Renal cortex interstitium (tissue), 15 donors: ENCODE results near the gene GRM8. TPM values are rescaled to one million over a fixed set of nuclear protein-coding genes. Genes with fewer than 3 reads are reported as not detected.

ENCODE experiments used
- DNase-seq, 11 donors: peaks; one replicate each; pipeline ENCODE4 v3.0.0-alpha.2; 2013; ENCODE audit warnings: low read depth in 9 of 11, low spot score in 4 of 11; ENCODE audit errors: extremely low read depth in 1 of 11
- long read RNA-seq, 16 experiments: transcript quantifications; one replicate each; lab custom pipeline, GENCODE V29; 2026
- polyA plus RNA-seq, 3 donors: library from polyadenylated mRNA; unstranded; fragments of 120-200 nt; gene quantifications; one replicate each; pipeline ENCODE4 v1.2.1, GENCODE V29; 2013; ENCODE audit not compliant: insufficient read length in 3 of 3

The GRM8 gene
- 1 to 10 TPM; 8.1 to 9.4 (median 8.7) TPM for polyA plus RNA-seq
- long read RNA-seq, donor 1 = 0 reads
- long read RNA-seq, donor 2 = 0 reads
- long read RNA-seq, donor 3, partial matches to known transcripts = 0 of 1 reads
- long read RNA-seq, donor 3, other reads (novel, unspliced or antisense) = 0 of 1 reads
- long read RNA-seq, donor 4 = 0 reads
- long read RNA-seq, donor 5 = 0 reads
- long read RNA-seq, donor 6, partial matches to known transcripts = 0 of 1 reads
- long read RNA-seq, donor 6, other reads (novel, unspliced or antisense) = 0 of 1 reads
- long read RNA-seq, donor 7, partial matches to known transcripts = 0 of 1 reads
- long read RNA-seq, donor 7, other reads (novel, unspliced or antisense) = 0 of 1 reads
- long read RNA-seq, donor 8 = 0 reads
- long read RNA-seq, donor 9 = 0 reads
- long read RNA-seq, donor 10 = 0 reads
- long read RNA-seq, donor 11 = 0 reads
- long read RNA-seq, donor 12 = 0 reads
- long read RNA-seq, donor 13 = 0 reads
- long read RNA-seq, donor 14 = 0 reads
- long read RNA-seq, donor 15 = 0 reads
- long read RNA-seq, donor 16, partial matches to known transcripts = 0 of 1 reads
- long read RNA-seq, donor 16, other reads (novel, unspliced or antisense) = 0 of 1 reads

DNA sequence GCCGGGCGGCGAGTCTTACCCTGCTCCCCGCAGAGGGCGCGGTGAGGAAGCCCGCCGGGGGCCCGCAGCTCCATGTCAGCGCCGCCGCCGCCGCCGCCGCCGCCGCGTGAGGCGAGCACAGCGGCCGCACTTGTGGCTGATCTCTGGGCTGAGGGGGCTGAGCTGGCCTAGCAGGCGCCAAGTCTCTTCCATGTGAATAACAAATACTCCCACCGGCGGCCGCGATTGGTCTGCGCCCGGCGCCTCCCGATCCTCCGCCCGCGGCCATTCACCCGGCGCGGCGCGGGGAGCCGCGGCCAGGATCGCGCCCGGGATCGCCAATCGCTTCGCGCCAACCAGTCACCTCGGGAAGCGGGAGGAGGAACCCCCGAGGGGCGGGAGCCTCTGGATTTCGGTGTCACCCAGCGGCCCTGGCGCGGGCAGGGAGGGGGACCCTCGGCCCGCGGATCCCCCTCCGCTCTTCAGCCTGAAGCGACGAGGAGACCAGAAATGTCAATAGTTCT lies at the start of gene GRM8:
TSS of gene GRM8 (minus strand) at position 164 of the 503 bp plus-strand sequence.
- DNase-seq = peak in 3 of 11 donors; percentile 50 to 51 (median 50)

DNA sequence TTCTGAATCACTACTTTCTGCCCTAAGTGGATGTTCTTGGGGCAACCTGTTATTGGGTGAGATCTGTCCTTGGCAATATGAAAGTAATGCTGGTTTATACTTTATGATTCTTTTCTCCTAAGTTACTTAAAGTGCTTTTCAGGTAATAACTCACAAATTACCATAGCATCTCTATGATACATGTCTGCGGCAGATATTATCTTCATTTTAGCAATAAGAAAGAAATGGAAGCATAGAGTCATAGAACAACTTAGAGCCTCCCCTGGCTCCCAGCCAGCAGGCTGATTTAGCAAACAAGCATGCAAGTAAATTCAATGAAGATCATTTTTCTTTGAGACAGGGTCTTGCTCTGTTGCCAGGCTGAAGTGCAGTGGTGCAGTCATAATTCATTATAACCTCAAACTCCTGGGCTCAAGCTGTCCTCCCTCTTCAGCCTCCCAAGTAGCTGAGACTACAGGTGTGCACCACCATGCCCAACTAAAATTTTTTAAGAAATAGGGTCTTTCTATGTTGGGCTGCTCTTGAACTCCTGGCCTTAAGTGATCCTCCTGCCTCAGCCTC lies 38.1 kb upstream of the GRM8 start:
- DNase-seq = no peak

DNA sequence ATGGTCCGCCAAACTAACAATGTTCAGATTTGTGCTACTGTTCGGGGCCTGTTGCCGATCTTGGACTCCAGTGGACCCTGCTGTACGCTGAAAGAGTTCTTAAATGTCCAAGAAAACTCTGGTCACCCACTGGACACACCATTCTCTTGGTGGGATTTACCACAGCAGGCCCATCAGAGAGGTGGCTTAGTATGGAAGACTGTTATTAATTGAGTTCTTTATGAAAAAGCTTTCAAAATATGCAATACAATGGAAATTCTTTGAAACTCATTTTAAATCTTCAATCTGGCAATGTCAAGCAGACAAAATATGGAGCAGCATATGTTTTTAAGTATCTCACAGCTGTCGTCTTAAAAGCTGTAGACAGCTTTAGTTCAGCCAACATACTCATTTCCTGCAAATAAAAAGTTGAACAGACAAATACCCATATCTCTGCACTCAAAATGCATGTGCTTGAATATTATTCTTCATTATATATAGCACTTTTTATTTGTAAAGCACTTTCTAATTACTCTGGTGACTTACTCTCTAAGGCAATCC lies 37.4 kb upstream of the GRM8 start:
- DNase-seq = peak in 1 of 11 donors; percentile 1

DNA sequence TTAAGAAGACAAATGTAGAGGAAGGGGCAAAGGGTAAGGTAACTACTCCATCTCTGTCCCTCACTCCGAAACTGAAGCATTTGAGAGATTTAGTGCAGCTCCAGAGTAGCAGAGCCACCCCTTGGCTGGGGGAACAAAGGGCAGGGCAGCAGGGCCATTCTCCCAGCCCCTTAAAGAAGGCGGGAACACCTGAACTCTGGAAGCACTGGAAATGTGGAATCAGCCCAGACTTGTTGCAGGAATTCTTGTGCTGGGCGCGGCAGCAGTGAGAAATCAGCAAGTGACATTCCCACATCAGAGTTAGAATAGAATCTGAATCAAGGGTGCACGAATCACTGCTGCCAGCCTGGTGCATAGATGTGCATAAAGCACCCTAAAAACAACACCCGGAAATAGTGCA lies 34.4 kb upstream of the GRM8 start:
- DNase-seq = no peak

DNA sequence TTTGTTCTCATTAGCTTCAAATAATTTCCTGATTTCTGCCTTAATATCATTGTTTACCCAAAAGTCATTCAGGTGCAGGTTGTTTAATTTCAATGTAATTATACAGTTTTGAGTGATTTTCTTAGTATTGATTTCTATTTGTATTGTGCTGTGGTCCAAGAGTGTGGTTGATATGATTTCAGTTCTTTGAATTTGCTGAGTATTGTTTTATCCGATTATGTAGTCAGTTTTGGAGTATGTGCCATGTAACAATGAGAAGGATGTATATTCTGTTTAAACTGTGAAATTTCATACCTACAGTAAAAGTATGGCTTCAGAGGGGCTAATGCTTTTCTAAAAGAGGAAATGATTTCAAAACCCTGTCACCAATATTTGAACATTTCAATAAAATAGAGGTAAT lies 17.4 kb upstream of the GRM8 start:
- no peak for DNase-seq

DNA sequence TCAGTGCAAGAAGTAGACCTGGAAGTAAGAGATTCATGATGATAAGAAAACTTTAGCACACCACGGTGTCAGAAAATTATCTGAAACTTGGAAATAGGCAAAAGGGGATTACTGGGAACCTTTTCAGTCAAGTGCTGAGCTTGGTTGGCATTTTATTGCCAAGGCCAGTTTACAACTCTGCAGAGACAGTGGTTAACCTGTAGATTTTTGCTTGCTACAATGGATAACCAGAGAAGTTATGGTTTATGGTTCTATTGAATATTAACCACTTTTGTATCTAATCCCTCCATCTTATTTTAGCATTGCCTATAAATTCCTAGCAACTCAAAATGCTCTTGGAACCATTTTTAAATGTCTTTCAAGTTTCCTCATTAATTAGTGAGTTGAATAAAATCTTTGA lies 13.3 kb upstream of the GRM8 start:
- no peak for DNase-seq

DNA sequence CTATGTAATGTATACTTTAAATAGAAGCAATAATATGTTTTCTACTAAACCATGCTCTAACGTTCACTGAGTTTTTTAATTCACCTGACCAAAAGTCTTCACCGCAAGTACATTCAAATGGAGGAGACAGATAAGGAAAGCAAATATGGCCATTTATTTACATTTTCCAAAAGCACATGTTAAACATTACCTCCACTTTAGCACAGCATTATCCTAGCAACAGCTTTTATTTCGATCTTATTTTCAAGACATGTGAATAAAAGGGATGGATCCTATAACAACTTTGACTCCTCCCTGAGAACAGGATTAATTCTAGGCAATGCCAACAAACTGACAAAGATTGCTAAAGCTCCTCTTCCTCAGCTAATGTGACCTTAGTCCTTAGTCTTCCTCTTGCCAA lies 11.5 kb upstream of the GRM8 start:
- no peak for DNase-seq

DNA sequence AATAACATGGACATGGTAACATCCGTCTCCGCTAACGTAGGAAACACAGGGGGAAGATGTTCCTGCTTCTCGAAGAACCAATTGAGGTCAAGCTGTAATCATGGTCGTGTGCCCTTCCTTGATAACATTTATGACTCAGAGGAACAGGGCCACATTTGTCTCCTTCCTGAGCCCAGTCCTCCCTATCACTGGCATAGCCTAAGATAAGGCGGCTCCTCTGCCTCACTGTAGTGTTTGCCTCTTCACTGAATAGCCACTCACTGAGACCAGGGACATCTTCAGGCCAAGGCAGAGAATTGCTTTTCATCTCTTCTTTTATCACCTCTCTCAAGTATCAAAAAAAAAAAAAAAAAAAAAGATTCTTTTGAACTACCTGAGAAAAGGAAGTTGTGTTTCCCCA lies 5.4 kb upstream of the GRM8 start:
- DNase-seq = no peak

DNA sequence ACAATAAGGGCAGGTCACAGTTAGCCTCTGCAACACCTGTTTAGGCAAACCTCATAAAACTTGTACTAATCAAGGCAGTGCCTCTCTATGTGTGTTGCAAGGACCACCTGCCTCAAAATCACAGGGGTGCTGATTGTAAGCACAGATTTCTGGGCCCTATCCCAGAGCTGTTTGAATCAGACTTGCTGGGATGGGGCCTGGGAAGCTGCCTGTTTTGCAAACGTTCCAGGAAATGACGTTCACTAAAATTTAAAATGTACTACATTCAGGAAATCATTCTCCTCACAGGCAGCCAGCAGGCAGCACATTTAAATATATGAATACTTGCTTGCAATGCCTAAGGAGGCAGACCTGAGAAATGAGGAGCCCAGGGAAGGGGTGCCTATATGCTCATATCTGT lies 4.3 kb upstream of the GRM8 start:
- DNase-seq = no peak

DNA sequence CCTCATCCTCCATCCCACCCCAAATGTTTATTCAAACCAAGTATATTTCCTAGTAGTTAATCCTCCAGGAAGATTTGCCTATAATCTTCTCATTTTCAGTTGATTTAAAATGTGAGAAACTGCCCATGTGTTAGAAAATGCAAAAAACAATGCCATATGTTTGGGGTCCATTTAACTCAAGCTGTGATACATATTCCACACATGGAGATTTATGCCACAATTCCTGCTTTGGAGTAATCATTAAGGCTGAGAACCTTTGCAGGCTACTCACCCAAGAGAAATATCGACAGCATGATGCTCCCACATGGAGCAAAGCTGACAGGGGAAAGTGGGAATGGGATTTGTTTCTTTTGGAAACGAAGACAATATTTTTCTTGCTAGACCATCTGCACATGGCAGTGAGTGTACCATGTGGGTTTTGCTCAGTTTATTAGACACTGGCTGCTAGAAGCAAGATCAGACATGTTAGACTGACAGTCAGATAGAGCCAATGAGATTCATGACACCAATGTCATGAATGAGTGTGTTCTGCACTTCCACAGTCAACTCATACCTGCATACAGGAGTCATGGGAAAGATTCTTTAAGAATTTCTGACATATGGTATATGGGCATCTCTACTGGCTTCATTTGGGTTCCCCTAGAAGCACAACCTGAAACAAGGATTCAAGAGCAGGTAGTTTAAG lies 3.4 kb upstream of the GRM8 start:
- DNase-seq = no peak

DNA sequence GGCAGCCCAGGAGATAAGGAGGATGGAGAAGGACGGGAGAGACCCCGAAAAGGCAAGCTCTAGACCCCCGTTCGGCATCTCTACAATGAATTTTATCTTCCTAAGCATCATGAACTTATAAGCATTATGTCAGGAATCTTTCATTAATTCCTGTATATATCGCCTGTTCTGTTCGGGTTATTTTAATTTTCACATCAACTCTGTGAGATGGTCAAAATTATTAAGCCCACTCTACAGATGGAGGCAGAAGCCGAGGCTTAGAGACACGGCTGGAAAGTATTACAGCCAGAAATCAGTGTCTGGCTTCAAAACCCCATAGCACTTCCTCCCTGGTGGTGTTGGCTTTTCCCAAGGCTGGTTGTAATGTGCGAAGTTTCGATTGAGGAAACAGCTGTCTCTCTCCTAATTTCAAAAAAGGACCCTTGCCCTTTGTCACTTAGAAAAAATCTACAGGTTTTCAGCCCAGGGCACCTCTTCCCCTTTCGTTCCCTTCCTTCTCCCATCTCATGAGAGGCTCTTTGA lies 1.5 kb upstream of the GRM8 start:
- no peak for DNase-seq

DNA sequence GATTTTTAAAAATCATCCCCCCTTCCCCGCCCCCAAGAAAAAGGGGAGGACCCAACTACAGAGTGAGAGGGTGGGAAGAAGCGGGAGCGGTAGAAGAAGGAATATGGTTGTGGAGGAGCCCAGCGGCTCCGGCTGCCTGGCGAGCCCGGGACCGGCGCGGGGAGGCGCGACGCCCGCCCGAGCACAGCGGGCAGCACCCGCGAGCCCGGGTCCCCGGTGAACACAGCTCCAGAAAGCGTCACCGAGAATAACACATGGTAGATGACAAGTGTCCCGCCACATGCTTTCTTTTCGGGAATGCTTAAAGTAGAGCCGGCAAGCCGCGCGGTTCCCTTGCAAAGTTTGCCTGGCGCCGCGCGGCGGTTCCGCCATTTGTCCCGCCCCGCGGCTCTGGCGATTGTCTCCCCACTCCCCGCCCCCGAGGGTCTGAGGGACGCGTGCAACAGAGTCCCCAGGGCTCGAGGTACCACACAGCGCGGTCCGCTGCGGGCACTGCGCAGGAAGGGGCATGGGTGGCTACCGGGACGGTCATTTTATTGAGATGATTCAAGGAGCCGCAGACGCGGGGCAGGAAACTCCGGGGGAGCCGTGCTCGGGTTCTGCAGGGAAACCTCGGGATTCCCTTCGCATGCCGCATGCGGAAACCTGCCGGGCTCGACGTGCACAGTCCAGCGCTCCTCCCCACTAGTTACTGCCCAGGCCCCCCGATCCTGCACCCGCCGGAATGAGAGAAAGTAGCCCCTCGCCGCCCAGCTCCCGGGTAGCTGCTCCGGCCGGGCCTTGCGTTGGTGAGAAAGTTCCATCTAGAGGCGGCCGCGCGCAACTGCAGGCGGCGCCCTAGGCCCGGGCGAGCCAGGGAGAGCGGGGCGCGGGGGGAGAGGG lies 781 bp upstream of the GRM8 start:
- DNase-seq = peak in 4 of 11 donors; percentile 37 to 53 (median 45)

DNA sequence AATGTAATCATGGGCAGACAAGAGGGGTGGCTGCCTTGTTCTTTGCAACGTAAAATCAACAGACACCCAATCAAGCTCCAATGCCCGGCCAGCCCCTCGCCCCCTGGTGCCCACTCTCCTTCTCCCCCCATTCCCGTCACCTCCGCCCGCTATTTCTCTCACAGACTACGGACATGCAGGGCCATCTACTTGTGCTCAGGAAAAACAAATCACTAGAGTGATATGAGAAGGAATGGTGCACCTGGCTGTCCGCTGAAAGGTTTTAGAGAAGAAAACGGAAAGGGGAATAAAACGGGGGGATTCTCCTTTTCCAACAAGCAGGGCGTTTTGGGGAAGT lies 396 bp downstream of the GRM8 start:
- no peak for DNase-seq

DNA sequence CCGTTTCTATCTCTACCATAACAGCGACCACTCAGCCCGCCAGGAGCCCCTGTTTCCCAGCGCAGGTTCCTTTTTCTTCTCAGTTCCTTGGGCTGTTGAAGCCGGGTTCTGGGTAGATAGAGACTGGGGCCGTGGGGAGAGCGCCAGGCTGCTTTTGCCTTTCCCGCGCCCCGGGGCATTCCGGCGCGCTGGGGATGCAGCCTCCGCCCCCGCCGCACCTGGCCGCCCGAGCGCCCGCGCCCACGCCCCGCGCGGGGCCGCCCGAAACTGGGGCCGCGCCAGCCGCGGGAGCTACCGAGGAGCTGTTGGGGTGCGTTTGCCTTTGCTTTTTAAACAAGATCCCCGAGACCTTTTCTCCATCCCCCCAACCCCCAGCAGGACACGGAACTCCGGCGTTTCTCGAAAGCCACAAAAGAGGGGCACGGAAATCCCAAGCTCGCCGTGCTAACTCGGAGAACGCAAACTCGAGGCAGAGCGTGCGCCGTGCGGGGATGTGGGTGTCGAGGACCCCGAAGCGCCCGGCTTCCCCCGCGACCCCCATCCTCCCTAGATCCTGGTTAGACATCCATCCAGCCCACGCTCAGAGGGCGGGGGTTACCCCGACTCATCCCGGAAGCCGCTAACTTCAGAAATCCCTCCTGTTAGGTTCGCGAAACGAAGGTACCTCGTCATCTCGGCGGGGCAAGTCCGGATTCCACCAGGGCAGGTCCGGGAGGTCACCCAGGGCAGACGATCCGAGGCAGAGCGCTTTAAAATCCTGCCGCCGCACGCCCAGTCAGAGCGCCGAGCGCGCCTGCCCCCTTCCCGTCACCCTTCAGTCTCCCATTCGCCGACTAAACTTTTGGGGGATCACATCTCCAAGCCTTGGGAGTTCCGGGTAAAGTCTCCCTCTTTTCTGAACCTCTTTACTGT lies 1.0 kb downstream of the GRM8 start:
- DNase-seq = no peak

DNA sequence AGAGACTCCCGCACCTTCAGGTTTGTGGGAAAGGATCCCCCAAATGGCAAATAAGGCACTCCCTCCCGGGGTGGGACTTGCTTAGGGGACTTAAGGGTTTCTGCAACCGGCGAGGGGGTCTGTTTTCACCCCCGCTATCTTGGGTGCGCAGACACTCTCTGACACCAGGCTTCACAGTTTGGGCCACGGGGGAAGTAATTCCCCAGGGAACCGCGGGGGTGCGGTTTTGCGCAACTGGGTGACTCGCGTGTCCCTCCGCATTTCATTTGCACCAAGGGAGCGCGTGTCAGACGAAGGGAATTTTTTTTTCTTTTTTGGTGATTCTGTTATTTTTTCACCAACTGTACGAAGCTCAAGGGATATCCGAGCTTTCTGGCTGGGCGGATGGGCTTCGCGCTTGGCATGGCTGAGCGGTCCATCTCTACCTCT lies 1.7 kb downstream of the GRM8 start:
- no peak for DNase-seq

DNA sequence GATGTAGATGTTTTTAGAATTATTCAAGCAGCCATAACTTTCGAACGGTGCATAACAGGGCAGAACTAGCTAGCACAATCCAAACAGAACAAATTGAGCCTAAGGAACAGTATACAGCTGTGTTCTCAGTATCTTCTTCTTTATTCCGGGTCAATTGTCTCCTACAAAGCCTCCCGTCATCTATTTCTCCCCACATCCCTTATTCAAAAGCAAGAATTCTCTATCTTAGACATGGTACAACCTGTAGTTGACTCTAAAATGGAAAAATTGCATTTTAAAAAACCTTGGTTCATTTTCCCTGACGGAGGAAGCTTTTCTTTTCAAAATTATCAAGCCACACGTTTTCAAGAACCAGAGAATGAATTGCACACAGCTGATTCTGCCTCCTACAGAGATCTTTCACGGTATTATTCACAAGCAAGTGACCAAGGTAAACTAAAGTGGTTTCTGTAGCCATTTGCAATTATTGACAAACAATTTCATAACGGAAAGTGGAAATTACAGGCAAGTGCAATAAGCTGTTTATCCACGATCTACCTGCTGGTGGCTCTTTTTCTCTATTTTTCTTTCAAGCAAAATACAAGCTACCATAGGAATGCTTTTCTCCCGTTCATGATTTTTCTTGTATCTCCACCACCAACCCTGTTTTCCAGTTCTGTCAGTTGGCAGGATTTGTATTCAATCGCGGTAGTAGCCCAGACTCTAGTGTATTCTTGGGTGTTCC lies 2.3 kb downstream of the GRM8 start:
- no peak for DNase-seq

DNA sequence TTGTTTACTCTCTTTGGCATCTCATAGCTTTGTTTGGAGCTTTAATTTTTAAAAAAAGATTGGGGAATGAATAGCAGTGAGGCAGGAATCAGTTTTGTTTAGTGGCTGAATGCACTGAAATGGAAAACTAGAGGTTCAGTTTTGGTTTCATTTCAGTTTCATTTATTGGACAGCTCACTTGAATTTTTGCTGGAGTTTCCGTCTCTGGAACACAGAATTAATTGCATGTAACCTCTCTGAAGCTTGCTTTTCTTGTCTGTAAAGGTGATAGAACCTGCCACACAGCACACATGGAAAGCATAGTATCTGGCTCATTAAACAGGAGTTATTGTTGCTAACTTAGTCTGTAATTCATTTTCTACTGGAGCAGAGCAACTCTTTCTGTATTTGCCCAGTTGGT lies 7.1 kb downstream of the GRM8 start:
- DNase-seq = peak in 3 of 11 donors; percentile 31 to 52 (median 48)
